Measurements from ENCODE around the gene PER2. TPM values are rescaled to one million over a fixed set of nuclear protein-coding genes. Genes with fewer than 3 reads are reported as not detected.
"Not testable (repeated sequence)": the region's sequence is repeated elsewhere in the genome, so short reads cannot be mapped to it uniquely, and the experiment has no call there.

PER2 gene, protein sequence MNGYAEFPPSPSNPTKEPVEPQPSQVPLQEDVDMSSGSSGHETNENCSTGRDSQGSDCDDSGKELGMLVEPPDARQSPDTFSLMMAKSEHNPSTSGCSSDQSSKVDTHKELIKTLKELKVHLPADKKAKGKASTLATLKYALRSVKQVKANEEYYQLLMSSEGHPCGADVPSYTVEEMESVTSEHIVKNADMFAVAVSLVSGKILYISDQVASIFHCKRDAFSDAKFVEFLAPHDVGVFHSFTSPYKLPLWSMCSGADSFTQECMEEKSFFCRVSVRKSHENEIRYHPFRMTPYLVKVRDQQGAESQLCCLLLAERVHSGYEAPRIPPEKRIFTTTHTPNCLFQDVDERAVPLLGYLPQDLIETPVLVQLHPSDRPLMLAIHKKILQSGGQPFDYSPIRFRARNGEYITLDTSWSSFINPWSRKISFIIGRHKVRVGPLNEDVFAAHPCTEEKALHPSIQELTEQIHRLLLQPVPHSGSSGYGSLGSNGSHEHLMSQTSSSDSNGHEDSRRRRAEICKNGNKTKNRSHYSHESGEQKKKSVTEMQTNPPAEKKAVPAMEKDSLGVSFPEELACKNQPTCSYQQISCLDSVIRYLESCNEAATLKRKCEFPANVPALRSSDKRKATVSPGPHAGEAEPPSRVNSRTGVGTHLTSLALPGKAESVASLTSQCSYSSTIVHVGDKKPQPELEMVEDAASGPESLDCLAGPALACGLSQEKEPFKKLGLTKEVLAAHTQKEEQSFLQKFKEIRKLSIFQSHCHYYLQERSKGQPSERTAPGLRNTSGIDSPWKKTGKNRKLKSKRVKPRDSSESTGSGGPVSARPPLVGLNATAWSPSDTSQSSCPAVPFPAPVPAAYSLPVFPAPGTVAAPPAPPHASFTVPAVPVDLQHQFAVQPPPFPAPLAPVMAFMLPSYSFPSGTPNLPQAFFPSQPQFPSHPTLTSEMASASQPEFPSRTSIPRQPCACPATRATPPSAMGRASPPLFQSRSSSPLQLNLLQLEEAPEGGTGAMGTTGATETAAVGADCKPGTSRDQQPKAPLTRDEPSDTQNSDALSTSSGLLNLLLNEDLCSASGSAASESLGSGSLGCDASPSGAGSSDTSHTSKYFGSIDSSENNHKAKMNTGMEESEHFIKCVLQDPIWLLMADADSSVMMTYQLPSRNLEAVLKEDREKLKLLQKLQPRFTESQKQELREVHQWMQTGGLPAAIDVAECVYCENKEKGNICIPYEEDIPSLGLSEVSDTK (N-terminal part only)
- 3.6 TPM for total RNA-seq
- long read RNA-seq, partial matches to known transcripts: 0 of 1 reads
- long read RNA-seq, other reads (novel, unspliced or antisense): 1 of 1 reads

DNA sequence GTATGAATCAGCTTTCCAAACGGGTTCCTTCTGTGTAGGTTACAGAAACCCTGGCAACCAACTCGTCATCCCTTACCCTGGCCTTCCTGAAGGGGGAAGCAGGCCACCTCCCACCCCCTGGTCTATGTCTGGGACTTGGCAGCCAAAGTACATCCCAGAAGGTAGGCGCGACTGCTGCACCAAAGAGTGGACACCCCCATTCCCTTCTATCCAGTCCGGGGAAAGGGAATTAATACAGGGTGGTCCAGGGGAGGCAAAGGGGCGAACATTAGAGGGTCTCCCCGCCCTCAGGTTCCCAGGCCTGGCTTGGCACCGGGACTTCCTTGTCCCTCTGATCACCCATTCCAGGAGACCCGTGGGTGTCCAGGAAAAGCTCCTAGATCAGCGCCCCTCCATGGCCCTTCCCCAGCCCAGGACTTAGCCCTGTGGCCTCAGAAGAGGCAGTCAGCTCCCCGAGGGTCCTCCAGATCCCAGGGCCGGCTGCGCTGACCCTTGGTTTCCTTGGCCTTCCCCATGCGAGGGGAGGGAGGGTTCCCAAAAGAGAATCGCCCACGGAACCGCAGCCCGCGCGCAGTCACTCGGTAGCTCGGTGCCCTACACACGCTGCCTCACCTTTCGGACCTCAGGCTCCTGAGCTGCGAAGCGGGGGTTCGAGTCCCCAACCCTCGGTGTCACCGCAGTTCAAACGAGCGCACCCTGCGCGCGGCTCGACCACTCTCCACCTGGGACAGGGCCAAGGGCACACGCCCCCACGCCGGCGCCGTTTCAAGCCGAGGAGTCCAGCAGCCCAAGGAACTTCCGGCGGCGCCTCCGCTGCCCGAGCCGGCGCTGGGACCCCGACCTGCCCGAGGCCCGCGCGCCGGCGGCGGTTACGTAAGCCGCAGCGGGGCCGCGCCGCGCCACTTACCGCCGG lies at the start of gene PER2:
TSS of gene PER2 (minus strand) at position 874 of the 913 bp plus-strand sequence. CDS start 10,674 bp downstream, outside the sequence.
- intact Hi-C loops (cut with DNase I): no loop called here
- ATAC-seq (ENCODE audit: poor library complexity) (peak; percentile 23), DNase-seq (peak; percentile 71)

DNA sequence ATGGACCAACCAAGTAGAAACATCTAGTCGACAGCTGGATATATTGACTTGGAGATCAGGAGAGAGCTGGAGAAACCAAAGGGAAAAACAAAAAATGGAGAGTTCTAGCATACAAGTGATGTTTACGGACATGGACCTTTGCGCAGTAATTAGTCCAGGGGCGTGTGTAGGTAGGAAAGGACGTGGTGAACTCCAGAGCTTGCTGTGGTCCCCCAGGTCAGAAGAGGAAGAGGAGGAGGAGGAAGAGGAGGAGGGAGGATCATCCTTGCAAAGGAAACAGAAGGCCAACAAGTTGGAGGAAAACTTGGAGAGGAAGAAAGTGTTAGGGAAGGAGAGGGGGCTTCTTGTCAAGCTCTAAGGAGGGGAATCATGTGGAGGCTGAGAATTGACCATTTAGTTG lies 49.4 kb upstream of the PER2 start:
- ATAC-seq (ENCODE audit: poor library complexity) (no peak), DNase-seq (no peak)
- intact Hi-C loops (cut with DNase I): no loop called here

DNA sequence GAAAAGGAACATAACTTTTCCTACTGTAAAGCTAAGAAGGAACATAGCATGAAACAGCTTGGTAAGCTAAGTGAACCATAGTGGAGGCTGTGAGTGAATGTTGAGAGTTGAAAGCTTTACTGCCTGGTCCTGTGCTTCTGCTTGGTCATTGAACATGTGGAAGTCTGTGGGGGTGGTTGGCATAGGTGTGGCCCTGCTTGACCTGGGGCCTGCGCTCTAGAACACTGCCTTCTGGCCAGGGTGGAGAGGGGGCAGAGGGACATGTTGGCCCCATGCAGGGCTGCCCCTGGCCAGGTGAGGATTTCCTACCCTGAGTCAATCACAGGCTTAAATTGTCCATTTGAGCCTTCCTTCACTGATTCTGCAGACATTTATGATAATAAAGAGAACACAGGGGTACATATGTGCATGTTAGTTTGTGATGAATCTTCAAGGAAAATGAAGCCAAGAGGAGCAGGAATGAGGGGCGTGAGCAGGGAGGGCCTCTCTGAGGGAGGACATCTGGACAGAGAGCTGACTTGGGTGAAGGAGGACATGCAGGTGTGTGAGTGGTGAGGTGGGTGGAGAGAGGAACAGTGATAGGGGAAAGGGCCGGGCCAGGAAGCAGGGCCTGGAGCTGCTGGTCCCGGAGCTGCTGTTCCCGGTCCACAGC lies 48.5 kb upstream of the PER2 start:
- intact Hi-C loops (cut with DNase I): no loop called here
- DNase-seq: no peak
- ATAC-seq (ENCODE audit: poor library complexity): no peak

DNA sequence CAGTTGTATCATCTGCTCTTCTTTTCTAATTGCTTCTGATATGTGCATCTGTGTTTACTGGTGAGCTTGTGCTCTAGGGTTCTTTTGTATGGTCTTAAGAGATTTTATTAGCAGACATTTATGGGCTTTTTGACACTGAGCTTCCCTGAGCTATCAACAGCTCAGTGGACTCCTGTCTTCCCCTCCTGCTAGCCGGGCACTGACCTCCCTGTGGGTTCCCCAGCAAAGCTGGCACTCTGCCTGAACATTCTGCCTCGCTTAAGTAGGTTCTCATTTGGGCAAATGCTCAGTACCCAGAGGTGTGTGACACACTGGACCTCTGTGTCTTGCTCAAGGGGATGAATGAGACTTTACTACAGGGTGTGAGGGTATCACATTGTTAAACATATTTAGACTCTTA lies 47.7 kb upstream of the PER2 start:
- peak; percentile 87 for ATAC-seq (ENCODE audit: poor library complexity)
- intact Hi-C loops (cut with DNase I): no loop called here
- DNase-seq: peak; percentile 66

DNA sequence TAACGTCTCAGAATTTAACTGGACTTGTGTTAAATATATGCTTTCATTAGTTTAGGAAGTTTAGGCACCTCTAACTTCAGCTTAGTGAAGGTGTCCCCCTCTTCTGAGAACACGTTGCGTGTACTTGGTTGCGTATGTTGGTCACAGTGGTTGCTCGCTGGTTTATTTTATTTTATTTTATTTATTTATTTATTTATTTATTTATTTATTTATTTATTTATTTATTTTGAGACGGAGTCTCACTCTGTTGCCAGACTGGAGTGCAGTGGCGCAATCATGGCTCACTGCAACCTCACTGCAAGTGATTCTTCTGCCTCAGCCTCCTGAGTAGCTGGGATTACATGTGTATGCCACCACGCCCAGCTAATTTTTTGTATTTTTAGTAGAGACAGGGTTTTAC lies 47.2 kb upstream of the PER2 start:
- DNase-seq; ATAC-seq (ENCODE audit: poor library complexity); intact Hi-C loops (cut with DNase I): not testable (repeated sequence)

DNA sequence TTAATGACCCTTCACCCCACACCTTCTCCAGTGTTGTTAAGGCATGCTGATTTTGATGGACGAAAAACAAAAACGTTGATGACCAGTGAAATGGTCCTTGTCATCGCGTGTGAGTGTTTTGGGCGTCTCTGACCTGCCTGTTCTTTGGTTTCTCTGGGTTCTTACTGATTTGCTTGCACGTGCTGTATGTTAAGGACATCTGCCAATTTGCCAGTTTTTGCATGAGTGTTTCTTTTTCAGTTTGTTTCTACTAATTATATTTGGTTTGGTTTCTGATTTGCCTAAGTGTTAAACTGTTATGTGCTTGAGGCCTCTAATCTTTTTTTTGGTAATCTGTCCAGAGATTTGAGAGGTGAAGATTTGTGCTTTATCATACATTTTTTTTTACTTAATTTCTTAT lies 46.5 kb upstream of the PER2 start:
- DNase-seq (no peak), ATAC-seq (ENCODE audit: poor library complexity) (no peak)
- intact Hi-C loops (cut with DNase I): no loop called here

DNA sequence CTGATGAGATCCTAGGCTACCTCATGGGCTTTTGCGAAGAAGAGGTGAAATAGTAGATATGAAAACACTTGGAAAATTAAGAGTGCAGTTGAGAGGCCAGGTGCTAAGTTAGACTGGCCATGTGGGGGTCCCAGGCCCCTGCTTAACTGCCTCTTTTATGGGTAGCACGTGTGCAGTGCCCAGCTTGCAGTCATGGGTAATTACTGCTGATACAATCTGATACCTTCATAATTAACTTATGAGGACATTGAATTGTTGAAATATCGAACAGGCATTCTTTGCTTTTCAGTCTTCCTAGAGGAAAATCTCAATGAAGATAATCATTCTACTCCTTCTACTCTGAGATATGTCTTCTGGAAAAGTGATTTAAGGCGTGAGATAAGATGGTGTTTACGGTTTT lies 43.5 kb upstream of the PER2 start:
- ATAC-seq (ENCODE audit: poor library complexity) (no peak), DNase-seq (no peak)
- intact Hi-C loops (cut with DNase I): no loop called here

DNA sequence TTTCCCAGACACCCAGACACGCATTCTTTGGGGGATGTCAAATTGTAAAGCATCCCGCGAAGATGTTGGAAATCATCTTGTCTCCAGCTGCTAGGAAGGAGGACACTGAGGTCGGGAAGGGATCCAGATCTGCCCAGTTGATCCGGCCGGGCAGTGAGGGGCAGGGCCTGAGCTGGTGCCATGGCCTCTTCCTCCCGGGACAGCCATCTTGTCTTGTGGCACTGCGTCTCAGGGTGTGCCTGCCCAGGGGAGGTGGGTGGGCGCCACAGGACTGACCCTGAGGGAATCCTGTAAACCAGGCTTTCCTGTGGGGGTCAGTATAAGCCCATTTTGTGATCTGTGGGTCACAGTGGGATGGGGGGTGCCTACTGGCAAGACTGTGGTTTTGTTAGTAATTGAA lies 42.0 kb upstream of the PER2 start:
- DNase-seq (no peak), ATAC-seq (ENCODE audit: poor library complexity) (no peak)
- intact Hi-C loops (cut with DNase I): no loop called here

DNA sequence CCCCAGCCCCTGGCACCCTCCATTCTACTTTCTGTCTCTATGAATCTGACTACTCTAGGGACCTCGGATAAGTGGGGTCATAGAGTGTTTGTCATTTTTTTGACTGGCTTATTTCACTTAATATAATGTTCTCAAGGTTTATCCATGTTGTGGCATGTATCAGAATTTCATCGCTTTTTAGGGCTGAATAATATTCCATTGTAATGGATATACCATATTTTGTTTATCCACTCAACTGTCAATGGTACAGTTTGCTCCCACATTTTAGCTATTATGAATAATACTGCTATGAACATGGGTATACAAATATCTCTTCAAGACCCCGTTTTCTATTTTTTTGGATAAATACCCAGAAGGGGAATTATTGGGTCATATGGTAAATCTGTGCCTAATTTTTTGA lies 39.3 kb upstream of the PER2 start:
- intact Hi-C loops (cut with DNase I): no loop called here
- ATAC-seq (ENCODE audit: poor library complexity) (no peak), DNase-seq (no peak)

DNA sequence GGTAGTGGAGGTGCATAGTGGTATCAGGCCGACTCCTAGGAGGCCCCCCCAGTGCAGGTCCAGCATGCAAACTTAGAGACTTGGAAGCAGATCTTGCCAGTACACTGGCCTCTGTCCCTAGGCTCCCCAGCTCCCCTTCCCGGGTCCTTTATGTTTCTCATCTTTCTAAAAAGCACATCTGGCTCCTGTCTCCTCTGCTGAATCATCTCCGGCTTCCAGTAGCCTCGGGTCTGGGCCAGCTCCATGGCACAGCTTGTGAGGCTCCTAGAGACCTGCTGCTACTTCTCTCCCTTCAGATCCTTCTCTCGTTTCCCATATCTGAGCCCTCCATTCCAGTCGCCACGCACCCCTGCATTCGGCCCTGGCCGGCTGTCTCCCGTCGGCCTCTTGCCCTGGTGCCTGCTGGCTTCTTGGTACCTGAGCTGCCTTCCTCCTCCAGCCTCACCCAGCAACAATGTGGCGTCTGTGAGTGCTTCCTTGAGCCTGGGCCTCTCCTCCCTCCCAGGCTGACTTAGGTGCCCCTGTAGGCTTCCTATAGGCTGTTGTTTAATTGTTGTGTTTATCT lies 38.5 kb upstream of the PER2 start:
- intact Hi-C loops (cut with DNase I): no loop called here
- DNase-seq (no peak), ATAC-seq (ENCODE audit: poor library complexity) (no peak)

DNA sequence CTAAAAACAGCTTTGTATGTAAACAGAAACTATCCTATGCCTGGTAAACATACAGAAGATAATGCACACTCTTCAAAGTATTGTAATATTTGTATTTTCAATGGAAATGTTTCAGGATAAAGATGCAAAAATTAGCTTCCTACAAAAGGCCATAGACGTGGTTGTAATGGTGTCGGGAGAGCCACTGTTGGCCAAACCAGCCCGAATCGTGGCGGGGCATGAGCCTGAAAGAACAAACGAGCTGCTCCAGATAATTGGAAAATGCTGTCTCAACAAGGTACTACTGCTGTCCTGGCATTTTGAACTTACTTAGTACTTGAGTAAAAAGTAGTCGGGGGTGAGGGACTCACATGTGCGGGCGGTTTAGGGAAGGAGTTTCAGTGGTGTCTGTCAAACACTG lies 37.3 kb upstream of the PER2 start:
- intact Hi-C loops (cut with DNase I): no loop called here
- ATAC-seq (ENCODE audit: poor library complexity) (no peak), DNase-seq (no peak)

DNA sequence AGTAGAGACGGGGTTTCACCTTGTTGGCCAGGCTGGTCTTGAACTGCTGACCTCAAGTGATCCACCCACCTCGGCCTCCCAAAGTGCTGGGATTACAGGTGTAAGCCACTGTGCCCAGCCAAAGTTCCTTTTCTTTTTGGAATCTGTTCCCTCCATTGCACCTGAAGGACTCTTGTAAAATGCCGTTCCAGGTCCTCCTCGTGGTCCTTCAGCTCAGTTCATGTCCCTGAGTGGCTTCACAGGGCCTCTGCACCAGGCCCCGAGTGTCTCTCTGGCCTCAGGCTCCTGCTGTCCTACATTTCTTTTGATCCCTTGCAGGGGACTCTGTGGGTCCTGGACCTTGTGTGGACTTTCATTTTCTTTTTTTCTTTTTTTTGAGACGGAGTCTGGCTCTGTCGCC lies 35.8 kb upstream of the PER2 start:
- intact Hi-C loops (cut with DNase I); DNase-seq; ATAC-seq (ENCODE audit: poor library complexity): not testable (repeated sequence)

DNA sequence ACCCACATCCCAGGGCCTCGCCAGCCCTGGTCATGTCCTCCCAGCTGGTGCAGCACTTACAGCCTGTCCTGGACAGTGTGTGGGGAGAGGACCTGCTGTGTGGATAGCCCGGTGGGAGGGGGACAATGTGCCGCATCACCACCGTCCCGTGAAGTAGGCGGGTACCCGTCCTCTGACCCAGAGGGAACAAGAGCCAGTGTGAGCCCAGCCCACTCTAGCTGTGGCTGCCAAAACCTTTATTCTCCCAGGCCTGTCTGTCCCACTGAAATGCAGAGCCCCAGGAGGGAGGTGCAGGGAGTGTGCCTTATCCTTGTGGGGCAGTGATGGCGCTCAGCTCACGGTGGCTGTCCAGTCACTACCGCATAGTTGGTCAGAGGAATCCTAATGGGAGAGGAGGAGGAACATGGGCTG lies 33.6 kb upstream of the PER2 start:
- DNase-seq: no peak
- intact Hi-C loops (cut with DNase I): no loop called here
- ATAC-seq (ENCODE audit: poor library complexity): no peak

DNA sequence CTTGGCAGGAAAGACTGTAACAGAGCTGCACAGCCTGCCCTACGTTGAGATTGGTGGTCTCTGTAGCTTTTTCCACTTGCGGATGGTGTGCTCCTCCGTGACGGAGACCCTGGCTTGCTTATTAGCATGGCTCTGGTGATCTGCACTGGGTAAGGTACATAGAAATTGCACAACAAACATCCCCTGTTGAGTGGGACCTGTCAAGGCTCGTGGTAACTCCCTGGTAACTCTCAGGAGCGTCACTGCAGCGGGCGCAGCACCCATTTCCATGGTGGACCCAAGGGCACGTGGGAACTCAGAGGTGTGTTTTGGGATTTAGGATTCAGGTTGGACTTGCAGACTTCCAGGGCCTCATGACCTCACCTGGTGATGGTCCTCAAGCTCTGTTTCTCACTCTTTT lies 33.1 kb upstream of the PER2 start:
- intact Hi-C loops (cut with DNase I): no loop called here
- ATAC-seq (ENCODE audit: poor library complexity): no peak
- no peak for DNase-seq

DNA sequence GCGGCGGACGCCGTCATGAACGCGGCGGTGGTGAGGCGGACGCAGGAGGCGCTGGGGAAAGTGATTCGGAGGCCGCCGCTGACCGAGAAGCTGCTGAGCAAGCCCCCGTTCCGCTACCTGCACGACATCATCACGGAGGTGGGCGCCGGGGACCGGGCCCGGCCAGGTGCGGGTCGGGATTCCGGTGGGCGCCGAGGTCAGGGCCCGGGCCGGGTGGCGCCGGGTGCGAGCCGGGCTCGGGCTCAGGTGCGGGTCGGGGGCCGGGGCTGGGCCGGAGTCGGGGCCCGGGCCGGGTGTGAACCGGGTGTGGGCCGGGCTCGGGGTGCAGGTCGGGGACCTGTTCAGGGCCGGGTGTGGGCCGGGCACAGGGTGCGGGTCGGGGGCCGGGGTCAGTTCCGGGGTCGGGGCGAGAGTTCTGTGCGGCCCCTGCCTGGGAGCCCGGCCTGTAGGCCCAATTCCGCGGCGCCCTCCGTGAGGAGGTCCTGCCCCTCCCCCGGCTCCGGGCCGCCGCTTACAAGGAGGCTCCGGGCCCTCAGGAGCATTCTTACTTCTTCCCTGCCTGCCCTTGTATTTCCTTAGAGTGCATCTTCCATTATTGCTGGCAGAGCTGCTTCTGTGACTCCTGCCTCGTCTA lies 32.4 kb upstream of the PER2 start:
- intact Hi-C loops (cut with DNase I): no loop called here
- DNase-seq: no peak
- no peak for ATAC-seq (ENCODE audit: poor library complexity)

DNA sequence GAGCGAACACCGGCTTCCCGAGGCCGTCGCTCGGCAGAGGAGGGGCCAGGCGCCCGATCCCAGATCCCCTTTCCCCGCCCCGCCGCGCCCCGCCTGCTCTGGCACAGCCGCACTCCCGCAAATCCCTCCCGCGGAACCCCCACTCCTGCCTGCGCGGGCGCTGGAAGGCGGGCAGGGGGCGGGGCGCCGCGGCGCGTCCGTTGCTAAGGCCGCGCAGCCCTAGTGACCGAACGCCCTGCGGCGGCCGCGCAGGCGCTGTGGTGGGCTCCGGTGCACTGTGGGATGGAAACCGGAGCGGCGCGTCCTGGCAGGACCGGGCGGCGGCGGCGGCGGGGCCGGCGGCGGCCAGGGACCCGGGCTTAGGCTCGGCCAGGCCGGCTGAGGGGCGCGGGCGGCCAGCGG lies 31.8 kb upstream of the PER2 start, which contains the start of gene TRAF3IP1:
TSS of gene TRAF3IP1 (plus strand) at position 273 of the 402 bp plus-strand sequence. CDS start 145 bp downstream, outside the sequence.
- ATAC-seq (ENCODE audit: poor library complexity): peak; percentile 99
- intact Hi-C loops (cut with DNase I): no loop called here
- DNase-seq: peak; percentile 97

Data from Right ventricle myocardium superior (tissue), 1 donor.